NCI-H1105 (cell line): ENCODE results near the gene CFAP299.
"Not testable (repeated sequence)": the region's sequence is repeated elsewhere in the genome, so short reads cannot be mapped to it uniquely, and the experiment has no call there.

Experiments
- DNase-seq: peaks from one replicate; lab custom pipeline; 2025; lab: John Stamatoyannopoulos, UW

CFAP299 gene

DNA sequence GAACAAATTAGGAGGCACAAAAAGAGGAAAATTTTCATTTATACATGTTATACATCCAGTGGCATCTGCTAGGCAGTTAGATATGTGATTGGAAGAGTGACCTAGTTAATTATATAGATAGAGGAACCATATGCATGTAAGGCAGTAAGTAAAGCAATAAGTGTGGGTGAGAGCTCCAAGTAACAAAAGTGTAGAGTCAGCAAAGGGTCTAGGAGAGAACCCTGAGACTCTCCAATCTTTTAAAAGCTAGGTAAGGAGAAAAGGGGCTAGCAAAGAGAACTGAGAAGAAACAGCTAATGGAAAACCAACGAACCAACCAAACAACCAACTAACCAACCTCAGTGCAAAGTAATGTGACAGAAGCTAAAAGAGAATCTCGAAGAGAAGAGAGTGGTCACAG, 3.8 kb upstream of the CFAP299 start:
- no peak for DNase-seq

DNA sequence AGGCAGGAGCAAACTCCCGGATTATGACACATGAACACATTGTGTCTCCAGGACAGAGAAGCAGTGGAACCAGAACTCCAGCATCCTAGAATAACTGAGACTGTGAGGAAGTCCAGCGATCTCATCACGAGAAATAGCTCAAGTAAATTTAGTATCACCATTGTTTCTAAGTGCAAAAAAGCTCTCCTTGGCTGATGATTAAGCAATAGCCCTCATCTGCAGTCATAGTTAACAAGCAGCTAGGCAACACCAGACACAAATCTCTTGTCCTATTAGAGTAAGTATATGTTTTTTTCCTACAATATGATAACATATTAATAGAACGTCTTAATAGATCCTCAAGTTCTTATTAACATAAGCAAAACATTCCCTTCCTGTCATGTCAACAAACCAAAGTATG, 2.4 kb upstream of the CFAP299 start:
- no peak for DNase-seq

DNA sequence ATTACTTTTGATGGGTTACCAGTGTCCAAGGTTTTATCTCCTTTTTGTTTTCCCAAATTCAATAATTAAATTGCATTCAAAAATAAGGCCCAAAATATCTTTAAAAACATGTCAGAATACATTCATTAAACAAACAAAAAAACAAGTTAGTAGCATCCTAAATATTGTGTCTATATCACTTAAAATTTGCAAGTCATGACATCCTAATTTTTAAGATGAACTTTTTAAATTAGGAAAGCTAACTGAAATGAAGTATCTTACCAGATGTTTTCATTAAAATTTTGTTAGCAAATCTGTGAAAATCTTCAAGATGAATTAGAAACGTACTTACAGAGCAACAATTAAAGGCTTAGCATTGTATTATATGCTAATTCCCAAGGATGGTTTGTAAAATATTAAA, 962 bp upstream of the CFAP299 start:
- no peak for DNase-seq

DNA sequence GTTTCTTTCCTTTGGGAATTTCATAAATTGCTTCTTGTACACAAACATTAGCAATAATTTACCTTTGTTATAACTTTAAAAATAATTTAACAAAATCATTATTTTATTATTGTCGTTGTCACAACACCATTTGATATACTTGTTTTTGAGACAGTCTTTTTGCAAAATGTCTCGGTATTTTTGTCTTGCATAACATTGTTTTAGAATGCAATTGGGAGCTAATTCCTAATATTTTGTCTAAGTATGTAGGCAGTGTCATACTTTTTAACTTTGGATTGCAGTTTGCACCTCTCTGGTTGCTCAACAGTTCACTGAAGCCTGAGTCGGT, 340 bp upstream of the CFAP299 start:
- no peak for DNase-seq

DNA sequence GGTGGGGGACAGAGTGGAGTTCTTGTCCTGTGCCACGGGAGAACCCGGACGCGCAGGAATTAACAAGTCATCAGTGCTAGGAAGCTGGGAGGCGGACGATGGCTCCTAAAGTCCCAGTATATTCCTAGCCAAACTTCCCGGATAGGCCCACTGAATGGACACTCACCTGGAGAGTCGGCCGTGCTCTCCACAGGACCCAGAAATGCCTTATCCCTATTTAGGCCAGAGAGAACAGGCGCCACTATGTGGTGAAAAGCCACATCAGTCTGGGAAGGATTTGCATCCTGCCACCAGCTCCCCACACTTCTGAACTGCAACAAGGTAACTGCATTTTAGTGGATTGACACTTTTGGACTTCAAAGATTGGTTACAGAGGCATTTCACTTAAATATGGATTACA, 1.1 kb downstream of the CFAP299 start:
- peak; percentile 20 for DNase-seq

DNA sequence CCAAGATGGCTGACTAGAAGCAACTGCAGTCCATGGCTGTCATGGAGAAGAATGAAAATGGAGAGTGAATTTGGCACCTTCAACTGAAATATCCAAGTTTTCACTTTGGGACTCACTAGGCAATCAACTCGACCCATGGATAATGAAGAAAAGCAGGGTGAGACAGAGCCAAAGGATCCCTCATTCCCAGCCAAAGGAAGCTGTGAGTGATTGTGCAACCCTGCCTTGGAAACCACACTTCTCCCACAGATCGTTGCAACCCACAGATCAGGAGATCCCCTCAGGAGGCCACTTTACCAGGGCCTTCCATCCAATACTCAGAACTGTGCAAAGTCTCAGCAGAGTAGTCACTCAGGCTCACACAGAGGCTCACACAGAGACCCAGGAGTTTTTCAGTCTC, 4.5 kb downstream of the CFAP299 start:
- no peak for DNase-seq

DNA sequence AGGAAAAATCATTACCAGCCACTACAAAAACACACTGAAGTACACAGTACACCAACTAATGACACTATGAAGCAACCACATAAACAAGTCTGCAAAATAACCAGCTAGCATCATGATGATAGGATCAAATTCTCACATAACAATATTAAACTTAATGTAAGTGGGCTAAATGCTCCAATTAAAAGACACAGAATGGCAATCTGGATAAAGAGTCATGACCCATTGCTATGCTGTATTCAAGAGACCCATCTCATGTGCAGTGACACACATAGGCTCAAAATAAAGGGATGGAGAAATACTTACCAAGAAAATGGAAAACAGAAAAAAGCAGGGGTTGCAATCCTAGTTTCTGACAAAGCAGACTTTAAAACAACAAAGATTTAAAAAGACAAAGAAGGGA, 7.2 kb downstream of the CFAP299 start:
- not testable (repeated sequence) for DNase-seq

DNA sequence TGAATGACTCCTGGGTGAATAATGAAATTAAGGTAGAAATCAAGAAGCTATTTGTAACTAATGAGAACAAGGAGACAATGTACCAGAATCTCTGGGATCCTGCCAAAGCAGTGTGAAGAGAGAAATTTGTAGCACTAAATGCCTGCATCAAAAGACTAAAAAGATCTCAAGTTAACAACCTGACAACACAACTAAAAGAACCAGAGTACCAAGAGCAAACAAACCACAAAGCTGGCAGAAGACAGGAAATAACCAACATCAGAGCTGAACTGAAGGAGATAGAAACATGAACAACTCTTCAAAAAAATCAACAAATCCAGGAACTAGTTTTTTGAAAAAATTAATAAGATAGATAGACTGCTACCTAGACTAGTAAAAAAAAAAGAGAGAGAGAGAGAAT, 8.4 kb downstream of the CFAP299 start:
- no peak for DNase-seq

DNA sequence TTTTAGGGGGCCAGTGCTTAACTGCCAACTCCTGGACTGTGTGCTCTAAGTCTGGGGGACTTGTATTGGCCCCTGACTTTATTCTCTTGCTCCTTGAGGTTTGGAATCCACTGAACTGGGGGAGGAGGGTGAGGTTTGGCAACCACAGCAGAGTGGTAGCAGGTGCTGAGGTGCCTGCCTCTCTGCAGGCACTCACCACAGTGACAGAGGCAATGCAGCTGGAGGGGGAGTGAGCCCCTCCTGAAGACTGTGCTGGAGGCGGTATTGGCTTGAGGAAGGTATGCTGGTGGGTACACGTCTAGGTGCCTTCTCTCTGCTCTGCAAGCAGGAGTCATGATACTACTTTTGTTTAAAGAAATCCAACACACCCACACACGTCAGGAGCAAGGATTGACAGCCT, 24.6 kb downstream of the CFAP299 start:
- no peak for DNase-seq

DNA sequence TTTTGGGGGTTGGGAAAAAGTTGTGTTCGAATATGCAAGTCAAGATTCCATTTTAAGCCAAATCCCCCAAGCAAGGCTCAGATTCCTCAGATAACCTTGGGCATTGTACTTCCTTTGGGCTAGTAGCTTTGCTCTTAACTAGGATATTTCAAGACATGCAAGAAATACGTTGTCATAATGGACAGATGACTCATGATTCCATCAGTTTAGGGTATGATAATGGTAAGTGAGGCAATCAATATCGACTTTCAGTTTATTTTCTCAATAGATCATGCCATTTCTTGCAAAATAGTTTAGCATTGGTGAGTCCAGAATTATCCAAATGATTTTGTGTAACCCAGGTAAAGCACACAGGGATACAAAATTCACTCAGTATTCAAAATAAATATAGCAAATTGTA, 25.4 kb downstream of the CFAP299 start:
- no peak for DNase-seq

DNA sequence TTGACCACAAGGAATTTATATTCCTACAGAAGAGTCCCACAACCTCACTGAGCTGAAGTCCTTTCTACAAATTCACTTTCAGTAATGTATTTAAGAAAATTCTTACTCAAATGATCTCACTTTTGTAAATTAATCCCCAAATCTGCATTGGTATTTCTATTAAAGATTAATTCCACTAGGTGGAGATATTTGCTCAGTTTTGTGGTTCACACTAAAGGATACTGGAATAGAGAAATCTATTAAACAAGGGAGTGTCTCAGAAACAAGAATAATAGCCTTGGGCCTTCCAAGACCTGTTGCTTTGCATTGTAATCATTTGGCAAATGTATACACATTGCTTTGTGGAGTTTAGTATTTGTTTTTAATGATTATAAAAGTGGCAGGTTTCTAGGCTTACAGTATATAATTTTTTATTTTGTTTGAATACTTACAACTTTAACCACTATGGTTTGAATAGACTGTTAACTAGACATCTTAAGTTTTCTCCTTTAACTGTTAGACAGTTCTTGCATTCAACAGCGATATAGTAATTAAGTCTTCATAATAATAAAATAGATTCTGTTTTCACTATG, 25.9 kb downstream of the CFAP299 start:
- peak; percentile 0 for DNase-seq

DNA sequence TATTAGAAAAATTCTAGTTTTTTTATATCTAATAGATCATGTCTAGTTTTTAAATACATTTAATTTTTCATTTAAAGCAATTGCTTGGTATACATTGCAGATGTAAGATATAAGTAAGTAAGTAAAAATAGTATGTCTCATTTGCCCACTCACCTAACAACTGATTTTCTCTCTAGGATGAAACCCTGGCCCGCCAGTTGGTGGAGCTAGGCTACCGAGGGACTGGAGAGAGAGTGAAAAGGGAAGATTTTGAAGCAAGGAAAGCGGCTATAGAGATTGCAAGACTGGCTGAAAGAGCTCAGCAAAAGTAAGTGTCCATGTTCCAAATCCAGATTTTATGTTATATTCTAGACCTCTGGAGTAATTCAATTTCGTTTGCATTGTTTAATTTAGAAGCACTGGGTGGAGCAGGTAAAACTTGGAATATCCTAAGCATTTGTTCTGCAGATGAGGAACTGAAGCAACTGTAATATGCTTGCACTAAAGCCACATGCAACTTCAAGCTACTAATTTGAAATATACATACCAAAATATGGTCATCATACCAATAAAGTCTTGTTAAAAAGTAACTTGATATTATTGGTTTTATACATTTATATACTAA, 27.1 kb downstream of the CFAP299 start:
- DNase-seq, result peak; percentile 2

DNA sequence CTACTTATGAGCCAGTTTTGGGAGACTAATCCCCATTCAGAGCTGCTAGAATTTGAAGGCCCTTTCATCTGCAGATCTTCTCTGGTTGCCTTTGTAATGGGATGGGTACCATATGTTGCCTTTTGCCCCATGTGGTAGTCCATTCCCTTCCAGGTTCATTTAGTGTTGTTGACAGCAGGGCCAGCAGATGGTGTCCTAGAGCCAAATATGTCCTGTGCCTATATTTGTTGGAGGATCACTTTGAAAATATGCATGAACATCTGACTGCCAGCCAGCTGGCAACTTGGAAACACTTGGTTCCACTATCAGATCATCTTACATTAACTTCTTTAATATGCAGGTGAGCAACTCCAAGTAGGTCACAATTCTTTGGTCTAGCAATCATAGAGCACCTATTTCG, 30.4 kb downstream of the CFAP299 start:
- peak; percentile 15 for DNase-seq

DNA sequence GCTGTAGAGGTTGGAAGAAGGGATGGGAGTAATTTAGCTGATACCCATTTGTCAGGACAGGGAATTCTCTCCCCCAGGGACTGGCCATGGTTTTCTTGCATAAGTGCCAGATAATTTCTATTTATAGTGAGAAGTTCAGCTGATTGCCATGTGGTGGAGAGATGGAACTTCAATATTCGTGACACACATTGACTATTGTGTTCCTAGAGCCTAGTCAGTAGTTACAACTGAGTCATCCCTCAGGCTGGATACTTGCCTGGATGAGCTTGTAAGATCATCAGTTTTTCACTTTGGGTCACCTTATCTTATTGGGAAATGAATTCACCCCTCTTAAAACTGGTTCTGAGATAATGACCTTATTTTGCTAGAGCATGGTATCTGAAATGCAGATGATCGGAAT, 32.2 kb downstream of the CFAP299 start:
- DNase-seq, result no peak

DNA sequence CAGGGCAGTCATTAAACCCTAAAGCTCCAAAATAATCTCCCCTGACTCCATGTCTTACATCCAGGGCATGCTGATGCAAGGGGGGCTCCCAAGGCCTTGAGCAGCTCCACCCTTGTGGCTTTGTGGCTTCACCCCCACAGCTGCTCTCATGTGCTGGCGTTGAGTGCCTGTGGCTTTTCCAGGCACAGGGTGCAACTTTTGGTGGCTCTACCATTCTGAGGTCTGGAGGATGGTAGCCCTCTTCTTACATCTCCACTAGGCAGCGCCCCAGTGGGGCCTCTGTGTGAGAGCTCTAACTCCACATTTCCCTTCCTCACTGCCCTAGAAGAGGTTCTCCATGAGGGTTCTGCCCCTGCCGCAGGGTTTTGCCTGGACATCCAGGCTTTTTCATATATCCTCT, 35.1 kb downstream of the CFAP299 start:
- no peak for DNase-seq

DNA sequence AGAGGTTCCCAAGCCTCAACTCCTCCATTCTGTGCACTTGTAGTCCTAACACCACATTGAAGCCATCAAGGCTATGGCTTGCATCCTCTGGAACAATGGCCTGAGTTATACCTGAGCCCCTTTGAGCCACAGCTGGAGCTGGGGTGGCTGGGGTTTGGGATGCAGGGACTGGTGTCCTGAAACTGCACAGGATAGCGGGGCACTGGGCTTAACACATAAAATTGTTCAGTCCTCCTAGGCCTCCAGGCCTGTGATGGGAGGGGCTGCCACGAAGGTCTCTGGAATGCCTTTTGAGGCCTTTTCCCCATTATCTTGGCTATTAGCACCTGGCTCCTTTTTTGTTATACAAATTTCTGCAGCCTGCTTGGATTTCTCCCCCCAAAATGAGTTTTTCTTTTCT, 35.5 kb downstream of the CFAP299 start:
- no peak for DNase-seq

DNA sequence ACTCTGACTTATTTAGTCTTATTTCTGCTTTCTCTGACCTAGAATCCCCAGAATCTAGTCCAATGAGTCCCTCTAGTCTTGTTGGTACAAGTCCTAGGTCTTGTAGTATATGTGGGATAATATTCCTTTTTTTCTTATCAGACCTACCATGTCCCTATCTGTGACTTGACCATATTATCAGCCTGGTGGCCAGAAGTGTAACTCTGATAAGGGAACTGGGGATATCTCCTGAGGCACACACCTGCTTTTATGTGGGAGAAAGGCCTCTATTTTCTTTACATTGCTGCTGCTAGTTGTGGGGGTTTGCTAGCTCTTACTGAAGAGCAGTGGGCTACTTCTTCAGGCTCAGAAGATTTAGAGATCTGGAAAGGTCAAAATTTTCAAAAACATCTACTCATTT, 38.6 kb downstream of the CFAP299 start:
- no peak for DNase-seq

DNA sequence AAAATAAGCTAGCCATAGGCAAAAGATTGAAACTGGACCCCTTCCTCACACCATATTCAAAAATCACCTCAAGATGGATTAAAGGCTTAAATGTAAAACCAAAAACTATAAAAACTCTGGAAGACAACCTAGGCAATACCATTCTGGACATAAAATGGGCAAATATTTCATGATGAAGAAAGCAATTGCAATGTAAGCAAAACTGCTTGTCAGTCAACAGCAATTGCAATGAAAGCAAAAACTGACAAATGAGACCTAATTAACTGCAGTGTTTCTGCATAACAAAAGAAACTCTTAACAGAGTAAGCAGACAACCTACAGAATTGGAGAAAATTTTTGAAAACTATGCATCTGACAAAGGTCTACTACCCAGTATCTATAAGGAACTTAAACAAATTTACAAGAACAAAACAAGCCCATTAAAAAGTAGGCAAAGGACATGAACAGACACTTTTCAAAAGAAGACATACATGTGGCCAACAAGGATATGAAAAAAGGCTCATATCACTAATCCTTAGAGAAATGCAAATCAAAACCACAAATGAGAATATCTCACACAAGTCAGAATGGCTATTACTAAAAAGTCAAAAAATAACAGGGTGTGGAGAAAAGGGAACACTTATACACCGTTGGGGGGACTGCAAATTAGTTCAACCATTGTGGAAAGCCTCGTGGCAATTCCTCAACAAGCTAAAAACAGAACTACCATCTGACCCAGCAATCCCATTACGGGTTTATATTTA, 46.7 kb downstream of the CFAP299 start:
- no peak for DNase-seq

DNA sequence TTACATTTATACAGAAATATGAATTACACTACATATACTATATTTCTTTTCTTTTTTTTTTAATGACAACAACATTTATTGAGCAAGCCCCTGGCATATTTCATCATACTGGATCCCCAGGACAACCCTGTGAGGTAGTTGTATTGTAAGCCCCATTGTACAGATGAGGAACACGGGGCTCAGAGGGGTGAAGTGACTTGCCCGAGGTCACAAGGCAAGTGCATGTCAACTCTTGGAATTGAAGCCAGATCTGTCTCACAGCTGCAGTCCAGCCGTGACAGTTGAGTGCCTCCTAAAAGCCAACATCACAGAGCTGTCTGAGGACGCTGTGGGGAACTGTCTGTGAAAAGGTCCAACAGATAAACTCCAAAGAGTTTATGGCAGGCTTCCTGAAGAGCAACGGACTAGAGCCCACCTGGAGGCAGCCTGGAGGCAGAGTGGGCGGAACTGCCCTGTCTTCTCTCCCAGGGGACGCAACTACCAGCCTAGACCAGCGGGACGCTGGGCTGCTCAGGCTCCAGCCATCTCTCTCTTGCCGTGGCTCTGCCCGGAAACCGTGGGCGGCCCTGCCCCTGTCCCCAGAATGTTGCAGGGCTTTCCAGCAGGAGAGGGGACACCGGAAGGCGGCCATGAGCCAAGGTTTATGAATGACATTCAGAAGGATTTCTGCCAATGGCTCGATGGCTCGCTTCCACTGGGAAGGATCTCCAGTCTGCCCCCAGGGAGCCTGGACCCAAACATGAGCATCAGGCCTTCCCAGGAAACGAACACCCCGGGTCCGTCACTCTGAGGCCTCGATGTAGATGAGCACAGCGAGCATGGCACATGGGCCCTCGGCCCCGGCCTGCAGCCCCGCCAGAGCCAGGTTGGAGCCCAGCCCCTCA, 50.1 kb downstream of the CFAP299 start:
- DNase-seq, result no peak

DNA sequence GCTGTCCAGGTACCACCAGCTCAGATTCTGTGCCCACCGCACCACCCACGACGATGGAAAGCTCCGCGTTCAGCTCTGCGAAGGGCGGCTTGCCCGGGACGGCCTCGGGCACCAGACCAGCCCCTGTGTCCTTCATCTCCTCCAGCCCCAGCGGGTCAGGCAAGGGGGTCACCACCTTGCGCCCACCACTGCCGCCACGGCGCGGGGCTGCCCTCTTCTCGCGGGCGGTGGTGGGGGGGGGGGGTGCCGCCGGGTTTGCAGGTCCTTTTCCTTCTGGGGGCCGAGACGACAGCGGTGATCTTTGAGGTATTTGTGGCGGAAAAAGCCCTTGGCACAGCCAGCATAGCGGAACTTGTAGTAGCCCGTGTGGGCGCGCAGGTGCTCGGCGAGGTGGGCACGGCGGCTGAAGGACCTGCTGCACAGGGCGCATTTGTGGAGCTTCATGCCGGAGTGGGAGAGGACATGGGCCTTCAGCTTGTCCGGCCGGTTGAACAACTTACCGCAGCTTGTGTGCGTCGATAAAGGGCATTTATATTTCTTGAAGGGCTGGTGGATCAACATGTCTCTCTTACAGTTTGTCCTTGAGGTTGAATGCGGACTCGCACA, 50.9 kb downstream of the CFAP299 start:
- DNase-seq, result no peak

DNA sequence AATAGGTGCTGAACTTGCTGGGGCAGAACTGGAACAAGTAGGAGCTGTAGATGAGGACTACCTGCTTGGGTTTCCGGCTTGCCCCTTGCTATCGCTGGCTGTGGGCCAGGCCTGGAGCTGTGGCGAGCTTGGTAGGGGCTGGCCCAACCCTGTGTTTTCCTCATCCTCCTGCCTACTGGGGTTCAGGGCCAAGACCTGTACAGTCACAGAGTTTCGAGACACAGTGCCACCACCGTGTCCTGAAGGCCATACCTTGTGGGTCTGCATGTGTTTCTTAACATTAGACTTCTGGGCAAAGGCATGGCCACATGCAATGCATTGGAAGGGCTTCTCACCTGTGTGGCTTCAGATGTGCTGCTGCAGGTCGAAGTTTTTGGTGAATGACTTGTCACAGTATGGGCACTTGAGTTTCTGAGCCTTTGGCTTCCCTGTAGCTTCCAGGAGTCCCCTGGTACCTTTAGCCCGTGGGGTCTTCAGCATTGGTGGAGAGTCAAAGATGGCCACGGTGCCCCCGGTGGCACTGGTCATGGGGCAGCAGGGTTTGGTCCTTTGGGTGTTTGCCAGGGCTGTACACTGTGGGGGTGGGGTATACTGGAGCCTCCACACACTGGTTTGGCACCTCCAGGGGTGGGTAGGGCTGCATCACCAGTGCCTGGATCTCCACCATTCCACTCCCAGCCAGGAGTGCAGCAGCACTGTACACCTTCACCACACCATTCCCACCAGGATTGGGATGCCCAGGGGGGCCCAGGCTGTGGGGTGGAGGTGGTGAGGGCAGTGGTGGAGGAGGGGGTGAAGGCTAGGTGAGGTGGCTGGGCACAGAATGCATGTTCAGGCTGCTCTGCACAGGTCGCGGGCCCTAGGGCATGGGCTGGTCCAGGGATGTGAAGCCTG, 52.1 kb downstream of the CFAP299 start:
- no peak for DNase-seq

DNA sequence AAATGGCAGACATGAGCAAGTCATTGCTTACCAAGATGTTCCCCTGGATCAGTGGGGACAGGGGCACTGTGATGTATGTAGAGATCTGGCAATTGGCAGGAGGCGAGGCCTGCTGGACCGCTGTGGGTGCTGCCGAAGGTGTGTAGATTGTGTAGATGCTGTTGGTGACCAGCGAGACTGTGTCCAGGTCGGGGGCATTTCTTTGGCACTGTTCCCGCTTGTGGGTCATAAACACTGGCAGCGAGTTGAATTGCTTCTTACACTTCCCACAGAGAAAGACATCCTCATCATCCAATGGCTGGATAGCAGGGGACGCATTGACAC, 52.7 kb downstream of the CFAP299 start:
- DNase-seq, result no peak
